HCT116 (cell line): ENCODE measurements around the gene NCLN. TPM values are rescaled to one million over a fixed set of nuclear protein-coding genes. Genes with fewer than 3 reads are reported as not detected.

Experiments used
- ATAC-seq: fragments of 200-7000 bp; cut with Tn5 transposase; 2 replicates; pipeline ENCODE4 v1.9.1; 2020; ENCODE audit warnings: mild to moderate bottlenecking, moderate library complexity
- BruUV-seq: library from RNA; stranded (reverse); fragments of 400-500 nt; replicated peaks from 2 replicates; lab custom pipeline; 2021; lab: Mats Ljungman, UMichigan
- CTCF ChIA-PET: fragments of 300-600 bp; sonication (Branson Sonifier 250); formaldehyde crosslinking; loops from one replicate; lab custom pipeline; 2021; ENCODE audit warnings: antibody characterized with exemption; lab: Charles Lee
- POLR2A ChIA-PET: fragments of 300-600, 350-600 bp; sonication (Branson Sonifier 250); formaldehyde crosslinking; loops from one replicate; lab custom pipeline; 2021; ENCODE audit warnings: antibody characterized with exemption; lab: Charles Lee
- RAD21 ChIA-PET, 2 experiments: fragments of 300-600 bp; sonication (Branson Sonifier 250); formaldehyde crosslinking; loops; one replicate each; lab custom pipeline; 2023; ENCODE audit warnings: low total read pairs in 2 of 2; ENCODE audit not compliant: uncharacterized antibody in 2 of 2, unreplicated experiment in 2 of 2, low non-redundant PET in 1 of 2; lab: Charles Lee
- DNase-seq: peaks from one replicate; pipeline ENCODE4 v3.0.0-alpha.2; 2010; ENCODE audit warnings: low read depth, low spot score
- H2AFZ ChIP-seq: fragments of 200-600 bp; shearing (Covaris generic), sonication (generic); 2 replicates; pipeline ENCODE4 v1.6.1; 2017; ENCODE audit warnings: low read depth, mixed run types, mixed read lengths, antibody characterized with exemption, low read length; ENCODE audit not compliant: poor library complexity, severe bottlenecking
- H3K27ac ChIP-seq: 2 replicates; pipeline ENCODE4 v1.5.1; 2012; ENCODE audit warnings: low read depth, low read length
- H3K27me3 ChIP-seq: fragments of 200-600 bp; sonication (generic); 2 replicates; pipeline ENCODE4 v1.6.1; 2016; ENCODE audit warnings: mixed run types, low read length, mixed read lengths; ENCODE audit not compliant: insufficient read depth
- H3K36me3 ChIP-seq, 2 experiments: fragments of 200-500 bp in 1 of 2; fragments of 200-600 bp in 1 of 2; sonication (Bioruptor generic) in 1 of 2; sonication (generic) in 1 of 2; 2 replicates each; pipeline versions ENCODE4 v1.5.1 to v1.6.1; 2014 to 2016; ENCODE audit warnings: low read length in 2 of 2, inconsistent platforms in 1 of 2, mixed read lengths in 1 of 2, mixed run types in 1 of 2; ENCODE audit not compliant: insufficient read depth in 2 of 2, control insufficient read depth in 1 of 2
- H3K4me1 ChIP-seq, 2 experiments: fragments of 200-600 bp in 1 of 2; sonication (generic) in 1 of 2; 2 replicates each; pipeline versions ENCODE4 v1.5.1 to v1.6.1; 2012 to 2017; ENCODE audit warnings: low read length in 2 of 2, inconsistent platforms in 1 of 2, mild to moderate bottlenecking in 1 of 2, mixed read lengths in 1 of 2, mixed run types in 1 of 2, moderate library complexity in 1 of 2; ENCODE audit not compliant: insufficient read depth in 2 of 2, control insufficient read depth in 1 of 2
- H3K4me2 ChIP-seq: fragments of 200-600 bp; sonication (generic); 2 replicates; pipeline ENCODE4 v1.6.1; 2017; ENCODE audit warnings: mixed run types, low read length, mixed read lengths
- H3K4me3 ChIP-seq, 2 experiments: fragments of 200-600 bp in 1 of 2; sonication (generic) in 1 of 2; replicated peaks in 1 of 2; 2 replicates each; pipeline ENCODE4 v1.5.1; 2011 to 2016; ENCODE audit warnings: low read length in 2 of 2, control low read depth in 1 of 2, low read depth in 1 of 2, mild to moderate bottlenecking in 1 of 2, mixed read lengths in 1 of 2, mixed run types in 1 of 2
- H3K79me2 ChIP-seq: fragments of 200-600 bp; sonication (generic); 2 replicates; pipeline ENCODE4 v1.6.1; 2017; ENCODE audit warnings: mild to moderate bottlenecking, mixed run types, low read length, moderate library complexity, mixed read lengths; ENCODE audit not compliant: insufficient read depth
- H3K9ac ChIP-seq: fragments of 200-600 bp; sonication (generic); 2 replicates; pipeline ENCODE4 v1.6.1; 2016; ENCODE audit warnings: low read length, mixed read lengths
- H3K9me2 ChIP-seq: fragments of 200-600 bp; sonication (generic), shearing (Covaris generic); 2 replicates; pipeline ENCODE4 v1.6.1; 2017; ENCODE audit warnings: mixed run types, mild to moderate bottlenecking, moderate library complexity; ENCODE audit not compliant: insufficient read depth
- H3K9me3 ChIP-seq, 2 experiments: fragments of 200-500 bp in 1 of 2; fragments of 200-600 bp in 1 of 2; sonication (Bioruptor generic) in 1 of 2; sonication (generic) in 1 of 2; 2 replicates each; pipeline ENCODE4 v1.6.1; 2014 to 2017; ENCODE audit warnings: low read length in 2 of 2, mixed read lengths in 2 of 2, inconsistent platforms in 1 of 2, low read depth in 1 of 2, mild to moderate bottlenecking in 1 of 2, mixed run types in 1 of 2, moderate library complexity in 1 of 2; ENCODE audit not compliant: control insufficient read depth in 1 of 2, insufficient read depth in 1 of 2
- H4K20me1 ChIP-seq: fragments of 200-600 bp; sonication (generic), shearing (Covaris generic); 2 replicates; pipeline ENCODE4 v1.6.1; 2017; ENCODE audit warnings: mixed run types, mild to moderate bottlenecking, moderate library complexity; ENCODE audit not compliant: insufficient read depth
- CBX3 ChIP-seq: IDR thresholded peaks from 2 replicates; pipeline ENCODE4 v1.6.1; 2012; ENCODE audit warnings: low read depth
- CEBPB ChIP-seq: IDR thresholded peaks from 2 replicates; pipeline ENCODE4 v1.6.1; 2012; ENCODE audit warnings: low read depth
- EGR1 ChIP-seq: IDR thresholded peaks from 2 replicates; pipeline ENCODE4 v1.6.1; 2012; ENCODE audit warnings: low read depth
- ELF1 ChIP-seq: IDR thresholded peaks from 2 replicates; pipeline ENCODE4 v1.6.1; 2012; ENCODE audit warnings: low read depth, borderline replicate concordance
- EZH2 ChIP-seq: fragments of 200-600 bp; sonication (generic); IDR thresholded peaks from 2 replicates; pipeline ENCODE4 v1.6.1; 2017; ENCODE audit warnings: antibody characterized with exemption, mixed run types
- EZH2phosphoT487 ChIP-seq: fragments of 200-600 bp; IDR thresholded peaks from 2 replicates; pipeline ENCODE4 v1.6.1; 2018; ENCODE audit warnings: antibody characterized with exemption, borderline replicate concordance
- FOSL1 ChIP-seq: IDR thresholded peaks from 2 replicates; pipeline ENCODE4 v1.6.1; 2012; ENCODE audit warnings: low read depth
- REST ChIP-seq: IDR thresholded peaks from 2 replicates; pipeline ENCODE4 v1.6.1; 2012; ENCODE audit warnings: low read depth
- SIN3A ChIP-seq: IDR thresholded peaks from 2 replicates; pipeline ENCODE4 v1.6.1; 2012; ENCODE audit warnings: low read depth
- SP1 ChIP-seq: IDR thresholded peaks from 2 replicates; pipeline ENCODE4 v1.6.1; 2012; ENCODE audit warnings: low read depth
- SRF ChIP-seq: IDR thresholded peaks from 2 replicates; pipeline ENCODE4 v1.6.1; 2012; ENCODE audit warnings: low read depth
- TCF7L2 ChIP-seq: IDR thresholded peaks from 2 replicates; pipeline ENCODE4 v1.7.0; 2011; ENCODE audit warnings: borderline replicate concordance, inconsistent platforms; ENCODE audit not compliant: insufficient read depth, insufficient read length; ENCODE audit errors: extremely low read depth
- YY1 ChIP-seq: IDR thresholded peaks from 2 replicates; pipeline ENCODE4 v1.6.1; 2011; ENCODE audit warnings: low read length, low read depth, moderate library complexity, mild to moderate bottlenecking; ENCODE audit not compliant: insufficient replicate concordance; ENCODE audit errors: extremely low read depth
- ZBTB33 ChIP-seq: IDR thresholded peaks from 2 replicates; pipeline ENCODE4 v1.6.1; 2011; ENCODE audit warnings: mild to moderate bottlenecking, low read length, moderate library complexity; ENCODE audit not compliant: insufficient replicate concordance; ENCODE audit errors: extremely low read depth
- intact Hi-C: fragments of 100-400 bp; cut with micrococcal nuclease; formaldehyde crosslinking; loops from 2 replicates; pipeline ENCODE4 v1.10.0; 2022
- total RNA-seq: library from RNA; stranded (reverse); gene quantifications from one replicate; pipeline ENCODE4 v1.2.1, GENCODE V29; 2021; ENCODE audit not compliant: unreplicated experiment
- TF ChIP-seq, protein P1 (sequence below), 3 experiments: fragments of 200-600 bp in 1 of 3; sonication (generic) in 1 of 3; IDR thresholded peaks in 2 of 3; conservative IDR thresholded peaks in 1 of 3; 2 replicates each; pipeline ENCODE4 v1.5.1; 2012 to 2017; ENCODE audit warnings: low read depth in 2 of 3, low read length in 2 of 3, antibody characterized with exemption in 1 of 3, borderline replicate concordance in 1 of 3, control low read depth in 1 of 3, mild to moderate bottlenecking in 1 of 3, mixed read lengths in 1 of 3, mixed run types in 1 of 3, moderate library complexity in 1 of 3; ENCODE audit not compliant: insufficient read depth in 1 of 3

NCLN gene
- total RNA-seq, 1 experiment from 2014 or later: 119 TPM

GRCh38 chr19:3150739-3151329 lies 34.9 kb upstream of the NCLN start (continued):
- TF ChIP-seq TCF7L2 (no peak), FOSL1 (no peak), YY1 (no peak), CBX3 (no peak), SRF (no peak), ZBTB33 (no peak), EZH2 (no peak), SIN3A (no peak)
- TF ChIP-seq, all 23 proteins: peak for 0

- Histone ChIP-seq H3K4me3 (no peak overlapping the region), H3K27ac (no peak overlapping the region), H3K9me3 (no peaks in the 10 kb centered on the region), H4K20me1 (no peaks in the 10 kb centered on the region), H2AFZ (no peak overlapping the region), H3K9me2 (no peaks in the 10 kb centered on the region), H3K4me2 (no peak overlapping the region), H3K79me2 (no peaks in the 10 kb centered on the region), H3K27me3 (no peaks in the 10 kb centered on the region), H3K9ac (no peak overlapping the region)
- no TSS peak for BruUV-seq
- ATAC-seq: no peak
- CTCF ChIA-PET: interaction anchor here (0.8 kb wide), 1 partner anchor 10 kb away, joined by 4 read pairs; no protein-coding TSS in a partner anchor
- intact Hi-C loops: no loop called here
- RAD21 ChIA-PET: no interaction called here
- no peak for DNase-seq
- TF ChIP-seq YY1 (no peak), REST (no peak), EGR1 (no peak), EZH2phosphoT487 (no peak), SP1 (no peak), CEBPB (no peak), ELF1 (no peak)
- TF ChIP-seq, protein P1, sequence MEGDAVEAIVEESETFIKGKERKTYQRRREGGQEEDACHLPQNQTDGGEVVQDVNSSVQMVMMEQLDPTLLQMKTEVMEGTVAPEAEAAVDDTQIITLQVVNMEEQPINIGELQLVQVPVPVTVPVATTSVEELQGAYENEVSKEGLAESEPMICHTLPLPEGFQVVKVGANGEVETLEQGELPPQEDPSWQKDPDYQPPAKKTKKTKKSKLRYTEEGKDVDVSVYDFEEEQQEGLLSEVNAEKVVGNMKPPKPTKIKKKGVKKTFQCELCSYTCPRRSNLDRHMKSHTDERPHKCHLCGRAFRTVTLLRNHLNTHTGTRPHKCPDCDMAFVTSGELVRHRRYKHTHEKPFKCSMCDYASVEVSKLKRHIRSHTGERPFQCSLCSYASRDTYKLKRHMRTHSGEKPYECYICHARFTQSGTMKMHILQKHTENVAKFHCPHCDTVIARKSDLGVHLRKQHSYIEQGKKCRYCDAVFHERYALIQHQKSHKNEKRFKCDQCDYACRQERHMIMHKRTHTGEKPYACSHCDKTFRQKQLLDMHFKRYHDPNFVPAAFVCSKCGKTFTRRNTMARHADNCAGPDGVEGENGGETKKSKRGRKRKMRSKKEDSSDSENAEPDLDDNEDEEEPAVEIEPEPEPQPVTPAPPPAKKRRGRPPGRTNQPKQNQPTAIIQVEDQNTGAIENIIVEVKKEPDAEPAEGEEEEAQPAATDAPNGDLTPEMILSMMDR (IDR thresholded peaks at IDR 0.05 in 2 of 3, conservative IDR thresholded peaks at IDR 0.05 in 1 of 3; ENCODE audit: borderline replicate concordance in 1 of 3, insufficient read depth in 1 of 3, low read depth in 2 of 3, low read length in 2 of 3): no peak
- TF ChIP-seq, all 23 proteins: peak for 0
- Histone ChIP-seq H3K36me3 (no peaks in the 10 kb centered on the region), H3K4me1 (peaks cover 0 to 10% of the 10 kb centered on the region in 2 experiments; a peak in 3 of 4 replicates)
- POLR2A ChIA-PET: no interaction called here
These were observed 33.9 kb upstream of the NCLN start for GRCh38 chr19:3151563-3152418.
